Measurements from ENCODE around the gene TOP1.

Gene TOP1

GRCh38 chr20:41057999-41058673 lies 29.5 kb downstream of the TOP1 start:
- no peak for DNase-seq (ENCODE audit: low read depth in 1 of 2, low spot score in 1 of 2)

- DNase-seq (ENCODE audit: low read depth in 1 of 2, low spot score in 1 of 2): no peak
Observed at GRCh38 chr20:41058674-41059635, 30.3 kb downstream of the TOP1 start.

GRCh38 chr20:41061155-41061554 lies 32.5 kb downstream of the TOP1 start:
- DNase-seq (ENCODE audit: low read depth in 1 of 2, low spot score in 1 of 2): no peak

GRCh38 chr20:41063442-41063841 lies 34.8 kb downstream of the TOP1 start:
- DNase-seq (ENCODE audit: low read depth in 1 of 2, low spot score in 1 of 2): no peak

- no peak for DNase-seq (ENCODE audit: low read depth in 1 of 2, low spot score in 1 of 2)
Observed at GRCh38 chr20:41064377-41064776, 35.8 kb downstream of the TOP1 start.

- DNase-seq (ENCODE audit: low read depth in 1 of 2, low spot score in 1 of 2): no peak
Observed at GRCh38 chr20:41065716-41066115, 37.1 kb downstream of the TOP1 start.

- no peak for DNase-seq (ENCODE audit: low read depth in 1 of 2, low spot score in 1 of 2)
Observed at GRCh38 chr20:41068806-41069205, 40.2 kb downstream of the TOP1 start.

- DNase-seq (ENCODE audit: low read depth in 1 of 2, low spot score in 1 of 2): no peak
Observed at GRCh38 chr20:41072190-41072863, 43.7 kb downstream of the TOP1 start.

GRCh38 chr20:41072915-41073314 lies 44.3 kb downstream of the TOP1 start:
- no peak for DNase-seq (ENCODE audit: low read depth in 1 of 2, low spot score in 1 of 2)

GRCh38 chr20:41074441-41074840 lies 45.8 kb downstream of the TOP1 start:
- no peak for DNase-seq (ENCODE audit: low read depth in 1 of 2, low spot score in 1 of 2)

GRCh38 chr20:41076776-41077175 lies 48.2 kb downstream of the TOP1 start:
- DNase-seq (ENCODE audit: low read depth in 1 of 2, low spot score in 1 of 2): no peak

- DNase-seq (ENCODE audit: low read depth in 1 of 2, low spot score in 1 of 2): no peak
Observed at GRCh38 chr20:41078329-41078728, 49.7 kb downstream of the TOP1 start.

- DNase-seq (ENCODE audit: low read depth in 1 of 2, low spot score in 1 of 2): no peak
Observed at GRCh38 chr20:41079066-41079465, 50.4 kb downstream of the TOP1 start.

- DNase-seq (ENCODE audit: low read depth in 1 of 2, low spot score in 1 of 2): no peak
Observed at GRCh38 chr20:41080866-41081265, 52.2 kb downstream of the TOP1 start.

GRCh38 chr20:41081276-41081814 lies 52.7 kb downstream of the TOP1 start:
- no peak for DNase-seq (ENCODE audit: low read depth in 1 of 2, low spot score in 1 of 2)

GRCh38 chr20:41082306-41082705 lies 53.7 kb downstream of the TOP1 start:
- no peak for DNase-seq (ENCODE audit: low read depth in 1 of 2, low spot score in 1 of 2)

GRCh38 chr20:41085606-41086005 lies 57.0 kb downstream of the TOP1 start:
- no peak for DNase-seq (ENCODE audit: low read depth in 1 of 2, low spot score in 1 of 2)

GRCh38 chr20:41086402-41087324 lies 58.0 kb downstream of the TOP1 start:
- DNase-seq (ENCODE audit: low read depth in 1 of 2, low spot score in 1 of 2): no peak

GRCh38 chr20:41087325-41087685 lies 58.7 kb downstream of the TOP1 start:
- DNase-seq (ENCODE audit: low read depth in 1 of 2, low spot score in 1 of 2): no peak

GRCh38 chr20:41087777-41088176 lies 59.2 kb downstream of the TOP1 start:
- no peak for DNase-seq (ENCODE audit: low read depth in 1 of 2, low spot score in 1 of 2)

GRCh38 chr20:41089555-41089954 lies 60.9 kb downstream of the TOP1 start:
- no peak for DNase-seq (ENCODE audit: low read depth in 1 of 2, low spot score in 1 of 2)

All from activated CD4-positive, alpha-beta T cell treated with anti-CD3 and anti-CD28 coated beads, Interleukin-2, amount 50 U/mL, for 24 hours (primary cell).